ENCODE data around the gene MDGA2.

MDGA2 gene

DNA sequence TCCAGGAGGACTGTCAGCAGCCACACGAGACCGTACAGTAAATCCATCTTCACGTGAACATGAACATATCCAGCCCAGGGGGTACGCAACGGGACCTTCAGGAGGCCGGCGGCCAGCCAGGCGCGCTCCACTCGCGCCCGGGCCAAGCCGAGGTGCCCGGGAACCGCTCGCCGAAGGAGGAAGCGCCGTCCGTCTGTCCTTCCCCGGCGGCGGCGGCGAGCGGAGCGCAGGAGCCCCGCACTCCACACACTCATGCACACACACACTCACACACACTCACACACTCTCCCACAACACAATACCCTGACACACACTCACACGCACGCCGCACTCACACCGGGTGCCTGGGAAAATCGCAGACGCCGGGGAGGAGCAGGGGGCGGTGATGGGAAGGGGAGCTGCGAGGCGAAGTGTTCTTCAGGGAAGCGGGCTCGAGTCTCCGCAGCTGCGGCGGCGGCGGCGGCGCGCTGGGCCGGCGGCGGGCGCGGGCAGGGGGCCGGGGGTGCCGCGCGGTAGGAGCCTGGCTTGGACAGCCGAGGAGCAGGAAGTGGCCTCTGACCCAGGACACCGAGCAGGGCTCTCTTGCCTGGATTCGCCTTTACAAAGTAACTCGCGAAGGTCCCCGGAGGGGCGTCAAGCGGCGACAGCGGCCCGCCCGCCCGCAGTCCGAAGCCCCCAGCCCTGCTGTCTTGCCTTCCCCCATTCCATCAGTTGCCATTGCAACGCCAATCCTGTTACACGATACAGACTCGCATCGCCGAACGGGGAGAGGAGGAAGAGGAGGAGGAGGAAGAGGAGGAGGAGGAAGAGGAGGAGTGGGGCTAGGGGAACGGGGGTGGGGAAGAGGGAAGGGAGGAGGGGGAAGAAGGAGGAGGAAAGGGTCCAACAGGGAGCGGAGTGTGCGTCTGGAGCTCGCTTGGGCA, 601 bp downstream of the MDGA2 start:
- TF ChIP-seq, protein P1, sequence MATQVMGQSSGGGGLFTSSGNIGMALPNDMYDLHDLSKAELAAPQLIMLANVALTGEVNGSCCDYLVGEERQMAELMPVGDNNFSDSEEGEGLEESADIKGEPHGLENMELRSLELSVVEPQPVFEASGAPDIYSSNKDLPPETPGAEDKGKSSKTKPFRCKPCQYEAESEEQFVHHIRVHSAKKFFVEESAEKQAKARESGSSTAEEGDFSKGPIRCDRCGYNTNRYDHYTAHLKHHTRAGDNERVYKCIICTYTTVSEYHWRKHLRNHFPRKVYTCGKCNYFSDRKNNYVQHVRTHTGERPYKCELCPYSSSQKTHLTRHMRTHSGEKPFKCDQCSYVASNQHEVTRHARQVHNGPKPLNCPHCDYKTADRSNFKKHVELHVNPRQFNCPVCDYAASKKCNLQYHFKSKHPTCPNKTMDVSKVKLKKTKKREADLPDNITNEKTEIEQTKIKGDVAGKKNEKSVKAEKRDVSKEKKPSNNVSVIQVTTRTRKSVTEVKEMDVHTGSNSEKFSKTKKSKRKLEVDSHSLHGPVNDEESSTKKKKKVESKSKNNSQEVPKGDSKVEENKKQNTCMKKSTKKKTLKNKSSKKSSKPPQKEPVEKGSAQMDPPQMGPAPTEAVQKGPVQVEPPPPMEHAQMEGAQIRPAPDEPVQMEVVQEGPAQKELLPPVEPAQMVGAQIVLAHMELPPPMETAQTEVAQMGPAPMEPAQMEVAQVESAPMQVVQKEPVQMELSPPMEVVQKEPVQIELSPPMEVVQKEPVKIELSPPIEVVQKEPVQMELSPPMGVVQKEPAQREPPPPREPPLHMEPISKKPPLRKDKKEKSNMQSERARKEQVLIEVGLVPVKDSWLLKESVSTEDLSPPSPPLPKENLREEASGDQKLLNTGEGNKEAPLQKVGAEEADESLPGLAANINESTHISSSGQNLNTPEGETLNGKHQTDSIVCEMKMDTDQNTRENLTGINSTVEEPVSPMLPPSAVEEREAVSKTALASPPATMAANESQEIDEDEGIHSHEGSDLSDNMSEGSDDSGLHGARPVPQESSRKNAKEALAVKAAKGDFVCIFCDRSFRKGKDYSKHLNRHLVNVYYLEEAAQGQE (IDR thresholded peaks at IDR 0.05; ENCODE audit: low read depth) = no peak
- TF ChIP-seq FOXM1 (IDR thresholded peaks at IDR 0.05; ENCODE audit: borderline replicate concordance, low read depth) (no peak), EP300 (IDR thresholded peaks at IDR 0.05; ENCODE audit: borderline replicate concordance) (no peak), CREB1 (IDR thresholded peaks at IDR 0.05; ENCODE audit: low read depth) (no peak), YY1 (IDR thresholded peaks at IDR 0.05; ENCODE audit: low read depth) (no peak), RAD21 (IDR thresholded peaks at IDR 0.05; ENCODE audit: low read depth) (no peak), NFIC (IDR thresholded peaks at IDR 0.05) (no peak), CEBPB (IDR thresholded peaks at IDR 0.05) (no peak), TAF1 (IDR thresholded peaks at IDR 0.05; ENCODE audit: low read depth) (no peak), ZBTB7A (IDR thresholded peaks at IDR 0.05; ENCODE audit: low read depth) (no peak), TEAD4 (IDR thresholded peaks at IDR 0.05) (no peak), TCF12 (IDR thresholded peaks at IDR 0.05; ENCODE audit: low read depth) (no peak), EGR1 (IDR thresholded peaks at IDR 0.05) (no peak)
- TF ChIP-seq, protein P2, sequence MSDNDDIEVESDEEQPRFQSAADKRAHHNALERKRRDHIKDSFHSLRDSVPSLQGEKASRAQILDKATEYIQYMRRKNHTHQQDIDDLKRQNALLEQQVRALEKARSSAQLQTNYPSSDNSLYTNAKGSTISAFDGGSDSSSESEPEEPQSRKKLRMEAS (IDR thresholded peaks at IDR 0.05) = no peak
- TF ChIP-seq, protein P3, sequence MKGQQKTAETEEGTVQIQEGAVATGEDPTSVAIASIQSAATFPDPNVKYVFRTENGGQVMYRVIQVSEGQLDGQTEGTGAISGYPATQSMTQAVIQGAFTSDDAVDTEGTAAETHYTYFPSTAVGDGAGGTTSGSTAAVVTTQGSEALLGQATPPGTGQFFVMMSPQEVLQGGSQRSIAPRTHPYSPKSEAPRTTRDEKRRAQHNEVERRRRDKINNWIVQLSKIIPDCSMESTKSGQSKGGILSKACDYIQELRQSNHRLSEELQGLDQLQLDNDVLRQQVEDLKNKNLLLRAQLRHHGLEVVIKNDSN (IDR thresholded peaks at IDR 0.05) = no peak

DNA sequence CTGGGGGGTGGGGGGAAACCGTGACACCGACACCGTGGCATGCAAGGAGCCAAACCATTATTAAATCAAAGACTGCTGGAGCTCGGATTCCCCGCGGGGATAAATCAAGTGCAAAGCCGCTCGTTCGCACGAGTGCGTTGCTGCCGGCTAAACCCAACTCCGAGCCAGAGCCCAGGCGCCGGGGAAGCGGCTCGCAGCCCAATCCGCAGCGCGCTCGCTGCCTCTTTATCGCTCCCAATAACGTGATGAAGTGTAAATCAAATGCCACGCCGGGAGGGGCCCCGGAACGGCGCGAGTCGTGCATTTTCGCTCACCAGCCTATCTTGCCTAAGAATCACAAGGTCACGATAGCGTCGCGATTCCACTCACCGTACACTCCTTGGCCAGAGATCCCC, 1.3 kb downstream of the MDGA2 start:
- no peak for TF ChIP-seq RAD21 (IDR thresholded peaks at IDR 0.05; ENCODE audit: low read depth)

DNA sequence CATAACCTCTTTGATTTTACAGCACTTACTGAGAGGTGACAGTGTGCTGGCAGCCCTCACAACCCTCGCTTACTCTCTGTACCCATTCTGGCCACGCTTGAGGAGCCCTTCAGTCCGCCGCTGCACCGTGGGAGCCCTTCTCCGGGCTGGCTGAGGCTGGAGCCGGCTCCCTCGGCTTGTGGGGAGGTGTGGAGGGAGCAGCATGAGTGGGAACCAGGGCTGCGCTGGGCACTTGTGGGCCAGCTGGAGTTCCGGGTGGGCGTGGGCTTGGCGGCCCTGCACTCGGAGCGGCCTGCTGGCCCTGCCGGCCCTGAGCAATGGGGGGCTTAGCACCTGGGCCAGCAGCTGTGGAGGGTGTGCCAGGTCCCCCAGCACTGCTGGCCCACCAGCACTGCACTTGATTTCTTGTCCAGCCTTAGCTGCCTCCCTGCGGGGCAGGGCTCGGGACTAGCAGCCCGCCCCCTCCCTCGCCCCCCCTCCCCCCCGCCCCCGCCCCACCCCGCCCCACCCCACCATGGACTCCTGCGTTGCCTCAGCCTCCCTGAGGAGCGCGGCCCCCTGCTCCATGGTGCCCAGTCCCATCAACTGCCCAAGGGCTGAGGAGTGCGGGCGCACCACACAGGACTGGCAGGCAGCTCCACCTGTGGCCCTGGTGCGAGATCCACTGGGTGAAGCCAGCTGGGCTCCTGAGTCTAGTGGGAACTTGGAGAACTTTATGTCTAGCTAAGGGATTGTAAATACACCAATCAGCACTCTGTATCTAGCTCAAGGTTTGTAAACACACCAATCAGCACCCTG, 9.9 kb downstream of the MDGA2 start:
- no peak for TF ChIP-seq CREB1 (IDR thresholded peaks at IDR 0.05; ENCODE audit: low read depth)
- TF ChIP-seq TAF1 (IDR thresholded peaks at IDR 0.05; ENCODE audit: low read depth) = no peak
- TF ChIP-seq, protein P1 (IDR thresholded peaks at IDR 0.05; ENCODE audit: low read depth) = no peak
- no peak for TF ChIP-seq EP300 (IDR thresholded peaks at IDR 0.05; ENCODE audit: borderline replicate concordance)
- TF ChIP-seq CEBPB (IDR thresholded peaks at IDR 0.05) = no peak
- TF ChIP-seq, protein P2 (IDR thresholded peaks at IDR 0.05) = no peak
- no peak for TF ChIP-seq FOXM1 (IDR thresholded peaks at IDR 0.05; ENCODE audit: borderline replicate concordance, low read depth)
- TF ChIP-seq EGR1 (IDR thresholded peaks at IDR 0.05) = no peak
- no peak for TF ChIP-seq RAD21 (IDR thresholded peaks at IDR 0.05; ENCODE audit: low read depth)
- TF ChIP-seq NFIC (IDR thresholded peaks at IDR 0.05) = no peak
- TF ChIP-seq TCF12 (IDR thresholded peaks at IDR 0.05; ENCODE audit: low read depth) = no peak

DNA sequence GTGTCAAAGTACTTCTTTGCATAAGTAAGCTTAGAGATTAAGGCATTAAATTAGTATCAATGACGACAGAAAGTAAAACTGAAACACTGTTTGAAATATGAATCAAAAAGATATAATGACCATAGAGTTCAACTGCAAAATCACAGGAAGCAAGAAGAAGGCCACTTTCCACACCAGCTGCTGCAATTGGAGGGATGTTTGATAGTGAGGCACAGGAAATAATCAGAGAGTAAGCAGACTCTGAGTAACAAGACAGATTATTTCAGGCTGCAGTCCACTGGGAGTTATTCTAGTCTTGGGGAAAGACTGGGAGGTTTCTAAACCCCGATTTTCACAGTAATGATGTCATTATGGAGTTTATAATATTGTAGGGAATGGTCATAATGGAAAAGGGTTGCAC, 12.9 kb downstream of the MDGA2 start:
- TF ChIP-seq, protein P3 (IDR thresholded peaks at IDR 0.05) = no peak
- TF ChIP-seq EGR1 (IDR thresholded peaks at IDR 0.05) (no peak), EP300 (IDR thresholded peaks at IDR 0.05; ENCODE audit: borderline replicate concordance) (no peak), CEBPB (IDR thresholded peaks at IDR 0.05) (no peak), TEAD4 (IDR thresholded peaks at IDR 0.05) (no peak), RAD21 (IDR thresholded peaks at IDR 0.05; ENCODE audit: low read depth) (no peak), TCF12 (IDR thresholded peaks at IDR 0.05; ENCODE audit: low read depth) (no peak), CREB1 (IDR thresholded peaks at IDR 0.05; ENCODE audit: low read depth) (no peak)
- TF ChIP-seq, protein P1 (IDR thresholded peaks at IDR 0.05; ENCODE audit: low read depth) = no peak
